OCI-LY7 (cell line): ENCODE data around the gene PORCN. TPM values are rescaled to one million over a fixed set of nuclear protein-coding genes. Genes with fewer than 3 reads are reported as not detected.
"Not testable (repeated sequence)": the region's sequence is repeated elsewhere in the genome, so short reads cannot be mapped to it uniquely, and the experiment has no call there.

ENCODE experiments used
- BruUV-seq: library from RNA; stranded (reverse); fragments of 400-500 nt; replicated peaks from 2 replicates; lab custom pipeline; 2021; lab: Mats Ljungman, UMichigan
- CTCF ChIA-PET: fragments of 300-600 bp; sonication (Branson Sonifier 250); formaldehyde crosslinking; loops from one replicate; lab custom pipeline; 2022; ENCODE audit warnings: antibody characterized with exemption; ENCODE audit not compliant: unreplicated experiment; lab: Charles Lee
- POLR2A ChIA-PET: fragments of 300-600 bp; sonication (Branson Sonifier 250); formaldehyde crosslinking; loops from one replicate; lab custom pipeline; 2022; ENCODE audit warnings: antibody characterized with exemption; lab: Charles Lee
- DNase-seq: peaks from one replicate; pipeline ENCODE4 v3.0.0-alpha.2; 2015; ENCODE audit warnings: low spot score
- H2AFZ ChIP-seq: fragments of 200-600 bp; sonication (generic), shearing (Covaris generic); 2 replicates; pipeline ENCODE4 v1.6.1; 2014; ENCODE audit warnings: mild to moderate bottlenecking, antibody characterized with exemption, low read length, moderate library complexity
- H3K27ac ChIP-seq: fragments of 200-600 bp; sonication (generic); 2 replicates; pipeline ENCODE4 v1.5.1; 2014; ENCODE audit warnings: mixed run types, low read depth, mild to moderate bottlenecking, moderate library complexity, low read length, inconsistent platforms; ENCODE audit not compliant: poor library complexity, severe bottlenecking
- H3K36me3 ChIP-seq: fragments of 200-600 bp; sonication (generic); 2 replicates; pipeline ENCODE4 v1.6.1; 2014; ENCODE audit warnings: mild to moderate bottlenecking, antibody characterized with exemption, low read length, moderate library complexity, mixed read lengths; ENCODE audit not compliant: insufficient read depth
- H3K4me1 ChIP-seq: fragments of 200-600 bp; sonication (generic); 2 replicates; pipeline ENCODE4 v1.5.1; 2014; ENCODE audit warnings: mild to moderate bottlenecking, low read length; ENCODE audit not compliant: insufficient read depth, poor library complexity, severe bottlenecking
- H3K4me2 ChIP-seq: fragments of 200-600 bp; sonication (generic); 2 replicates; pipeline ENCODE4 v1.6.1; 2014; ENCODE audit warnings: mild to moderate bottlenecking, low read length
- H3K4me3 ChIP-seq: fragments of 200-600 bp; sonication (generic); 2 replicates; pipeline ENCODE4 v1.5.1; 2014; ENCODE audit warnings: mild to moderate bottlenecking, low read depth, low read length; ENCODE audit not compliant: poor library complexity, severe bottlenecking
- H3K79me2 ChIP-seq: fragments of 200-600 bp; sonication (generic); 2 replicates; pipeline ENCODE4 v1.6.1; 2016; ENCODE audit warnings: low read depth, mild to moderate bottlenecking, low read length, moderate library complexity, mixed read lengths; ENCODE audit not compliant: insufficient read depth
- H3K9me2 ChIP-seq: fragments of 200-600 bp; sonication (generic); 2 replicates; pipeline ENCODE4 v1.6.1; 2016; ENCODE audit warnings: mild to moderate bottlenecking, low read length, mixed read lengths; ENCODE audit not compliant: insufficient read depth
- H3K9me3 ChIP-seq: fragments of 200-600 bp; sonication (generic); 2 replicates; pipeline ENCODE4 v1.6.1; 2014; ENCODE audit warnings: mild to moderate bottlenecking, mixed run types, low read length, mixed read lengths
- H4K20me1 ChIP-seq: fragments of 200-600 bp; sonication (generic); 2 replicates; pipeline ENCODE4 v1.6.1; 2014; ENCODE audit warnings: mild to moderate bottlenecking, antibody characterized with exemption, low read length, moderate library complexity, mixed read lengths; ENCODE audit not compliant: insufficient read depth
- EZH2phosphoT487 ChIP-seq: fragments of 200-600 bp; sonication (generic); IDR thresholded peaks from 2 replicates; pipeline ENCODE4 v1.6.1; 2018; ENCODE audit warnings: low read depth, borderline replicate concordance, mild to moderate bottlenecking, mixed run types, antibody characterized with exemption, low read length, moderate library complexity, mixed read lengths
- intact Hi-C: fragments of 100-400 bp; cut with micrococcal nuclease; formaldehyde crosslinking; loops from one replicate; pipeline ENCODE4 v1.10.0; 2022; ENCODE audit not compliant: unreplicated experiment
- total RNA-seq, 2 experiments: library from RNA; depleted of rRNA in 1 of 2; stranded (reverse); fragments of >200 nt in 1 of 2; shearing (Covaris generic) in 1 of 2; gene quantifications; 2 replicates each; pipeline ENCODE4 v1.2.3, GENCODE V29; 2014 to 2022
- TF ChIP-seq, protein P1 (sequence below): fragments of 200-600 bp; sonication (generic); conservative IDR thresholded peaks from 2 replicates; pipeline ENCODE4 v1.5.1; 2014; ENCODE audit warnings: mild to moderate bottlenecking, antibody characterized with exemption, low read length, moderate library complexity, mixed read lengths

Gene PORCN
- total RNA-seq, 2 experiments from 2014 or later, result 8.4 to 11.3 TPM

DNA sequence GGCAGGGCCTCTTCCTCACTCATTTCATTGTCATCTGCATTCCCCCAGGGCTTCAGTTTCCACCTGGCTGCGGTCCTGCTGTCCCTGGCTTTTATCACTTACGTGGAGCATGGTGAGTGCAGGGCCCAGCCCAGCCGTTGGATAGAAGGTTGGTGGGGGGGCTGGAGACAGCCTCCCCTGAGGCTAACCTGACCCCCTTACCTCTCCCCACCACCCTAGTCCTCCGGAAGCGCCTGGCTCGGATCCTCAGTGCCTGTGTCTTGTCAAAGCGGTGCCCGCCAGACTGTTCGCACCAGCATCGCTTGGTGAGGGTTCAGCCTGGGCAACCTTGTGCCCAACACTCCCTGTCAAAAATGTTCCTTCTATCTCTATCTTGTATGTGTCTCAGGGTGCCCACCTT, 7.0 kb downstream of the PORCN start:
- intact Hi-C loops, result no loop called here
- ChIA-PET CTCF (no interaction called here), POLR2A (no interaction called here)
- DNase-seq, result no peak
- no TSS peak for BruUV-seq
- Histone ChIP-seq H3K27ac (no peak overlapping the region), H3K4me3 (no peak overlapping the region), H3K4me1 (peaks cover 32% of the 10 kb centered on the region), H4K20me1 (no peaks in the 10 kb centered on the region), H3K9me2 (no peaks in the 10 kb centered on the region), H2AFZ (no peak overlapping the region), H3K36me3 (no peaks in the 10 kb centered on the region), H3K4me2 (no peak overlapping the region), H3K9me3 (no peaks in the 10 kb centered on the region), H3K79me2 (no peaks in the 10 kb centered on the region)
- TF ChIP-seq, protein P1, sequence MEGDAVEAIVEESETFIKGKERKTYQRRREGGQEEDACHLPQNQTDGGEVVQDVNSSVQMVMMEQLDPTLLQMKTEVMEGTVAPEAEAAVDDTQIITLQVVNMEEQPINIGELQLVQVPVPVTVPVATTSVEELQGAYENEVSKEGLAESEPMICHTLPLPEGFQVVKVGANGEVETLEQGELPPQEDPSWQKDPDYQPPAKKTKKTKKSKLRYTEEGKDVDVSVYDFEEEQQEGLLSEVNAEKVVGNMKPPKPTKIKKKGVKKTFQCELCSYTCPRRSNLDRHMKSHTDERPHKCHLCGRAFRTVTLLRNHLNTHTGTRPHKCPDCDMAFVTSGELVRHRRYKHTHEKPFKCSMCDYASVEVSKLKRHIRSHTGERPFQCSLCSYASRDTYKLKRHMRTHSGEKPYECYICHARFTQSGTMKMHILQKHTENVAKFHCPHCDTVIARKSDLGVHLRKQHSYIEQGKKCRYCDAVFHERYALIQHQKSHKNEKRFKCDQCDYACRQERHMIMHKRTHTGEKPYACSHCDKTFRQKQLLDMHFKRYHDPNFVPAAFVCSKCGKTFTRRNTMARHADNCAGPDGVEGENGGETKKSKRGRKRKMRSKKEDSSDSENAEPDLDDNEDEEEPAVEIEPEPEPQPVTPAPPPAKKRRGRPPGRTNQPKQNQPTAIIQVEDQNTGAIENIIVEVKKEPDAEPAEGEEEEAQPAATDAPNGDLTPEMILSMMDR, result no peak
- no peak for TF ChIP-seq EZH2phosphoT487

DNA sequence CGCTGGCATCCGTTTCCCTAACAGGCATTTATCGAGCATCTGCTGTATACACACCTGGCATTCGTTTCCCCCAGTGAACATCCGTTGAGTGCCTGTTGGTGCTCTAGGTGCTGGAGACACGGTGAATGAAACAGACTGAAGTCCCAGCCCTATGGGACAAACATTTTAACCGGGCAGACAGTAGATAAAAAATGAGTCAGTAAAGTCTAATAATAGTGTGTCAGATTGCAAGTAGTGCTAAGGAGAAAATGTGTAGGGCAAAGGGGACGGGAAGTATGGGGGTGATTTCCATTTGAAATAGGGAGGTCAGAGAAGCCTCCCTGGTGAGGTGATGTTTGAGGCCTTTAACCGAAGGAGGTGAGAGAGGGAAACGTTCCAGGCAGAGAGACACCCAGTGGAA, 7.5 kb downstream of the PORCN start:
- POLR2A ChIA-PET, result no interaction called here
- Histone ChIP-seq H3K4me2 (no peak overlapping the region), H3K27ac (no peak overlapping the region), H4K20me1 (no peaks in the 10 kb centered on the region), H3K9me3 (no peaks in the 10 kb centered on the region), H2AFZ (no peak overlapping the region), H3K79me2 (no peaks in the 10 kb centered on the region), H3K4me3 (no peak overlapping the region), H3K4me1 (peaks cover 37% of the 10 kb centered on the region), H3K36me3 (no peaks in the 10 kb centered on the region), H3K9me2 (no peaks in the 10 kb centered on the region)
- CTCF ChIA-PET, result no interaction called here
- no TSS peak for BruUV-seq
- DNase-seq, result no peak
- intact Hi-C loops, result no loop called here
- TF ChIP-seq, protein P1, result no peak

DNA sequence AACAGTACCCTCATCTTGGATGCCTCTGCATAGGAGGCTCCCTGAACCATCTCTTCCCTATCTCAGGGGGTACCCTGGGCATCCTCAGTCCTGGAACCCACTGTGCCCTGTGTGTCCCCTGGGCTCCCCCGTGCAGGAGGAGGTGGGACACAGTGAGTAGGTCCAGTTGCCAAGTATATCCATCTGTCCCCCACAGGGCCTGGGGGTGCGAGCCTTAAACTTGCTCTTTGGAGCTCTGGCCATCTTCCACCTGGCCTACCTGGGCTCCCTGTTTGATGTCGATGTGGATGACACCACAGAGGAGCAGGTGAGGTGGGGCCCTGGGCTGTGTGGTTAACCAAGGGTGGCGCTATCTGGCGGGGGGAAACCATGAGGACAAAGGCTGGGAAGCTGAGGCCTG, 8.2 kb downstream of the PORCN start:
- ChIA-PET CTCF (no interaction called here), POLR2A (interaction anchor here (0.7 kb wide), 1 partner anchor 163 kb away, joined by 3 read pairs; no protein-coding TSS in a partner anchor)
- intact Hi-C loops, result no loop called here
- no peak overlapping the region for H3K4me2 ChIP-seq
- no peaks in the 10 kb centered on the region for H3K9me2 ChIP-seq
- no TSS peak for BruUV-seq
- H4K20me1 ChIP-seq, result no peaks in the 10 kb centered on the region
- no peak overlapping the region for H2AFZ ChIP-seq
- no peak overlapping the region for H3K4me3 ChIP-seq
- no peaks in the 10 kb centered on the region for H3K9me3 ChIP-seq
- DNase-seq, result no peak
- H3K79me2 ChIP-seq, result peaks cover 2% of the 10 kb centered on the region
- H3K27ac ChIP-seq, result no peak overlapping the region
- H3K36me3 ChIP-seq, result no peaks in the 10 kb centered on the region
- no peak for TF ChIP-seq EZH2phosphoT487
- TF ChIP-seq, protein P1, result no peak
- H3K4me1 ChIP-seq, result peaks cover 37% of the 10 kb centered on the region

DNA sequence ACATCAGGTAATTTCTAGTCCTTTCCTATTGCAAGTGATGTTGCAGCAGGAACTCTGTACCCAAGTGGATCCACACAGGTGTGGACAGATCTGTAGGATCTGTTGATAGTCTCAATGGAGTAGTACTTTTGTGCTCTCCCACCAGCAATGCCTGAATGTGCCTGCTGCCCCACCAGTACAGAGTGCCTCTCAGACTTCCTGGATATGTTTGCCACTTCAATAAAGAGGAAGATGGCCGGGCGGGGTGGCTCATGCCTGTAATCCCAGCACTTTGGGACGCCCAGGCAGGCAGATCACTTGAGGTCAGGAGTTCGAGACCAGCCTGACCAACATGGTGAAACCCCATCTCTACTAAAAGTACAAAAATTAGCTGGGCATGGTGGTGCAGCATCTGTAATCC, 10.7 kb downstream of the PORCN start:
- BruUV-seq, intact Hi-C loops, H3K4me3 ChIP-seq, POLR2A ChIA-PET, H3K4me2 ChIP-seq, H4K20me1 ChIP-seq, CTCF ChIA-PET, H3K9me3 ChIP-seq, H3K9me2 ChIP-seq, H3K36me3 ChIP-seq, H2AFZ ChIP-seq: not testable (repeated sequence)
- H3K79me2 ChIP-seq, result peaks cover 23% of the 10 kb centered on the region
- H3K27ac ChIP-seq, result peak overlapping the region; percentile 28
- DNase-seq, result peak; percentile 12
- peaks cover 51% of the 10 kb centered on the region for H3K4me1 ChIP-seq
